Measurements from ENCODE around the gene DGKB.

DNA sequence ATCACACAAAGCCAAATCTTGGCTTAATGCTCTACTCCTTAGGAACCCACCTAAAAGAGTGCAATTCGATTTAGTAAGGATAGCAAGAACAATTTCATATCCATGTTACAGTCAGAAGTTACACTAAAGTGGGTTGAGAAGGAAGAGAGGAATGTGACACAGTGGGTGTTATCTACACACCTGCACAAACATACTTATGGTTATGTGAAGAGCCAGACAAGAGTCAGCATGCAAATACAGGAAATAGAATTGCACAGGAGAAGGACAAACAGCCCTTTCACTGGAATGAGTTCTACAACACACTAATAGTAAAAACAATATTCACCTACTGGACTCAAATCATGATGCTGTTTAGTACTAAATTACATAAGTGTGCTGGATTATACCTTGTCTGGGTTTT lies 262.8 kb downstream of the DGKB start:
- TF ChIP-seq POLR2A (IDR thresholded peaks at IDR 0.05): no peak
- TF ChIP-seq, protein P1, sequence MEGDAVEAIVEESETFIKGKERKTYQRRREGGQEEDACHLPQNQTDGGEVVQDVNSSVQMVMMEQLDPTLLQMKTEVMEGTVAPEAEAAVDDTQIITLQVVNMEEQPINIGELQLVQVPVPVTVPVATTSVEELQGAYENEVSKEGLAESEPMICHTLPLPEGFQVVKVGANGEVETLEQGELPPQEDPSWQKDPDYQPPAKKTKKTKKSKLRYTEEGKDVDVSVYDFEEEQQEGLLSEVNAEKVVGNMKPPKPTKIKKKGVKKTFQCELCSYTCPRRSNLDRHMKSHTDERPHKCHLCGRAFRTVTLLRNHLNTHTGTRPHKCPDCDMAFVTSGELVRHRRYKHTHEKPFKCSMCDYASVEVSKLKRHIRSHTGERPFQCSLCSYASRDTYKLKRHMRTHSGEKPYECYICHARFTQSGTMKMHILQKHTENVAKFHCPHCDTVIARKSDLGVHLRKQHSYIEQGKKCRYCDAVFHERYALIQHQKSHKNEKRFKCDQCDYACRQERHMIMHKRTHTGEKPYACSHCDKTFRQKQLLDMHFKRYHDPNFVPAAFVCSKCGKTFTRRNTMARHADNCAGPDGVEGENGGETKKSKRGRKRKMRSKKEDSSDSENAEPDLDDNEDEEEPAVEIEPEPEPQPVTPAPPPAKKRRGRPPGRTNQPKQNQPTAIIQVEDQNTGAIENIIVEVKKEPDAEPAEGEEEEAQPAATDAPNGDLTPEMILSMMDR (IDR thresholded peaks at IDR 0.05): no peak
